GM19035 (cell line): ENCODE results near the gene PEX12.
"Not testable (repeated sequence)": the region's sequence is repeated elsewhere in the genome, so short reads cannot be mapped to it uniquely, and the experiment has no call there.

Experiments used
- ATAC-seq: cut with Tn5 transposase; IDR thresholded peaks from one replicate; pipeline ENCODE4 v1.9.1; 2021; ENCODE audit not compliant: unreplicated experiment

PEX12 gene

GRCh38 chr17:35537601-35538141, 40.7 kb downstream of the PEX12 start, which contains the start of gene SLFN12L:
TSS of gene SLFN12L (minus strand) at chr17:35537678. CDS start at chr17:35522364, 15,314 bp downstream.
- ATAC-seq = no peak

- no peak for ATAC-seq
These were observed 41.7 kb downstream of the PEX12 start for GRCh38 chr17:35536664-35537171.

GRCh38 chr17:35535406-35535805, 43.0 kb downstream of the PEX12 start:
- not testable (repeated sequence) for ATAC-seq

- no peak for ATAC-seq
These were observed 43.7 kb downstream of the PEX12 start for GRCh38 chr17:35534576-35535093.

- ATAC-seq = no peak
These were observed 47.2 kb downstream of the PEX12 start for GRCh38 chr17:35531160-35531559.

- ATAC-seq = no peak
These were observed 48.5 kb downstream of the PEX12 start for GRCh38 chr17:35529866-35530265.

GRCh38 chr17:35529326-35529725, 49.0 kb downstream of the PEX12 start:
- ATAC-seq = not testable (repeated sequence)
